Adrenal gland (tissue), 12 donors: ENCODE results near the gene SUCLG2. TPM values are rescaled to one million over a fixed set of nuclear protein-coding genes. Genes with fewer than 3 reads are reported as not detected.

ENCODE experiments used
- DNase-seq, 7 donors: peaks; one replicate each; pipeline ENCODE4 v3.0.0-alpha.2; 2019 to 2020
- H3K27ac ChIP-seq, 5 donors: fragments of 200-600 bp; sonication (generic) in 4 of 5; 1 replicate in 3 of 5; 2 replicates in 2 of 5; pipeline versions ENCODE4 v1.5.1 to v1.8.0; 2016 to 2020; ENCODE audit warnings: mild to moderate bottlenecking in 1 of 5
- H3K27me3 ChIP-seq: fragments of 200-600 bp; 2 replicates; pipeline ENCODE4 v1.8.0; 2021
- H3K36me3 ChIP-seq, 2 donors: fragments of 200-600 bp; replicated peaks in 1 of 2; 1 replicate in 1 of 2; 2 replicates in 1 of 2; pipeline versions ENCODE4 v1.5.1 to v1.8.0; 2018 to 2022
- H3K4me1 ChIP-seq, 2 donors: fragments of 200-600 bp; replicated peaks in 1 of 2; 1 replicate in 1 of 2; 2 replicates in 1 of 2; pipeline versions ENCODE4 v1.5.1 to v1.8.0; 2018 to 2021
- H3K4me3 ChIP-seq, 4 donors: fragments of 200-600 bp; sonication (generic) in 3 of 4; one replicate each; pipeline ENCODE4 v1.5.1; 2016 to 2018
- H3K9me3 ChIP-seq, 3 donors: fragments of 200-600 bp; sonication (generic) in 1 of 3; replicated peaks in 1 of 3; 1 replicate in 2 of 3; 2 replicates in 1 of 3; pipeline versions ENCODE4 v1.5.1 to v1.8.0; 2016 to 2021
- CTCF ChIP-seq, 6 experiments: fragments of 450-650 bp in 4 of 6; fragments of 200-600 bp in 2 of 6; sonication (generic) in 1 of 6; IDR thresholded peaks; 1 replicate in 5 of 6; 2 replicates in 1 of 6; pipeline versions ENCODE4 v1.5.1 to v1.8.0; 2016 to 2021; ENCODE audit warnings: antibody characterized with exemption in 6 of 6, mild to moderate bottlenecking in 2 of 6, moderate library complexity in 1 of 6
- POLR2A ChIP-seq, 2 donors: fragments of 450-650 bp; IDR thresholded peaks; one replicate each; pipeline ENCODE4 v1.6.1; 2017; ENCODE audit warnings: antibody characterized with exemption in 2 of 2, mild to moderate bottlenecking in 2 of 2, moderate library complexity in 1 of 2
- WGBS, 4 donors: extraction: QIAGEN DNeasy Blood & Tissue Kit in 2 of 4; methylation state at CpG; one replicate each; pipeline versions ENCODE4 v1.1.5 to v1.1.7; 2013 to 2017; 5-methylcytosine and 5-hydroxymethylcytosine counted together
- intact Hi-C, 2 donors: fragments of 100-400 bp; cut with DNase I; formaldehyde crosslinking; loops; one replicate each; pipeline versions ENCODE4 v1.14.1 to v1.15.0; 2022 to 2023
- polyA plus RNA-seq, 3 donors: library from polyadenylated mRNA; stranded (reverse); fragments of 200-250 nt in 2 of 3; fragments of 350-450 nt in 1 of 3; fragmentation: Illumina TruSeq in 1 of 3; extraction: RNeasy Lipid Tissue Mini Kit (QIAGEN cat#74804) in 1 of 3; gene quantifications; one replicate each; pipeline ENCODE4 v1.2.3, GENCODE V29; 2013 to 2014
- total RNA-seq, 9 donors: library from RNA; depleted of rRNA in 4 of 9; stranded (reverse); fragments of >200 nt in 4 of 9; fragments of 120-200 nt in 1 of 9; fragmentation: NEBNext Ultra II Directional in 1 of 9; extraction: Animal tissue kit (Norgen Biotek cat#: 25700) in 1 of 9; gene quantifications; one replicate each; pipeline versions ENCODE4 v1.1.0 to v1.2.4, GENCODE V29; 2013 to 2023
- donor health status: healthy with polysubstance abuse.
- donor health status: Bipolar disorder and iron deficiency.
- donor health status: DM: yes; HTN: yes; CAD: no.
- donor health status: DM: no; HTN: no; CAD: no.
- donor health status: DM: no; HTN: no; CAD: no.
- donor health status: DM: yes; HTN: yes; CAD: no.

SUCLG2 gene
- total and polyA plus RNA-seq, 12 donors = 24.4 to 115 (median 69.6) TPM

- 95 to 98% (median 96%) methylated on average over 1 of the region's 1 CpG for WGBS, 4 donors
- Histone ChIP-seq H3K36me3 (no peaks in the 10 kb centered on the region), H3K27ac (no peak overlapping the region), H3K4me3 (no peak overlapping the region), H3K4me1 (peaks cover 0 to 6% of the 10 kb centered on the region in 2 donors), H3K27me3 (no peaks in the 10 kb centered on the region), H3K9me3 (no peaks in the 10 kb centered on the region)
- intact Hi-C loops = no loop called here
- no peak for DNase-seq
- TF ChIP-seq CTCF (IDR thresholded peaks at IDR 0.05) (no peak), POLR2A (IDR thresholded peaks at IDR 0.05) (no peak)
These were observed 9.6 kb downstream of the SUCLG2 start for GRCh38 chr3:67644827-67645226.

DNA sequence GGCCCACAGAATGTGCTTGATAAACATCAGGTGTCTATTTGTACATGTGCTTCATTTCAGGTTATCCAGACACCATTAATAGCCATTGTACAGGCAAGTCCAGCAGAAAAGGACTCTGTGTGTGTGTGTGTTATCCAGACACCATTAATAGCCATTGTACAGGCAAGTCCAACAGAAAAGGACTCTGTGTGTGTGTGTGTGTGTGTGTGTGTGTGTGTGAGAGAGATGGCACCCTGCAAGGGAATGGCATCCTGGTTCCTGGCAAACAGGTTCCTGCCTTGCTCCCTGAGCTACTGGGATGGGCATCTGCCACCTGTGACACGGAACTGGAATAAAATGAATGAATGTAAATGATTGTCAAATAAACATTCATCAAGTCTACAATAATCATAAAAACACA, 11.7 kb downstream of the SUCLG2 start:
- Histone ChIP-seq H3K36me3 (no peaks in the 10 kb centered on the region), H3K4me3 (no peak overlapping the region), H3K9me3 (no peaks in the 10 kb centered on the region), H3K4me1 (peaks cover 0 to 4% of the 10 kb centered on the region in 2 donors), H3K27me3 (no peaks in the 10 kb centered on the region), H3K27ac (no peak overlapping the region)
- intact Hi-C loops = no loop called here
- WGBS, 4 donors = 89 to 100% (median 96%) methylated on average over 1 of the region's 1 CpG
- no peak for DNase-seq
- no peak for TF ChIP-seq CTCF (IDR thresholded peaks at IDR 0.05)
- TF ChIP-seq POLR2A (IDR thresholded peaks at IDR 0.05) = no peak

- TF ChIP-seq POLR2A (IDR thresholded peaks at IDR 0.05) (no peak), CTCF (IDR thresholded peaks at IDR 0.05) (no peak)
- Histone ChIP-seq H3K27me3 (no peaks in the 10 kb centered on the region), H3K4me3 (no peak overlapping the region), H3K9me3 (no peaks in the 10 kb centered on the region), H3K4me1 (peaks cover 0 to 4% of the 10 kb centered on the region in 2 donors), H3K27ac (no peak overlapping the region), H3K36me3 (no peaks in the 10 kb centered on the region)
- no peak for DNase-seq
- intact Hi-C loops = no loop called here
- WGBS, 4 donors = 88 to 91% (median 90%) methylated on average over 4 of the region's 4 CpGs
These were observed 12.2 kb downstream of the SUCLG2 start for GRCh38 chr3:67642190-67642589.

- H3K4me3 ChIP-seq = no peak overlapping the region
- H3K36me3 ChIP-seq = no peaks in the 10 kb centered on the region
- peaks cover 0 to 4% of the 10 kb centered on the region in 2 donors for H3K4me1 ChIP-seq
- H3K27me3 ChIP-seq = no peaks in the 10 kb centered on the region
- TF ChIP-seq CTCF (IDR thresholded peaks at IDR 0.05) = no peak
- no peak for TF ChIP-seq POLR2A (IDR thresholded peaks at IDR 0.05)
- no peak overlapping the region for H3K27ac ChIP-seq
- no peak for DNase-seq
- WGBS, 4 donors = 94 to 98% (median 94%) methylated on average over 3 of the region's 3 CpGs
- no peaks in the 10 kb centered on the region for H3K9me3 ChIP-seq
- intact Hi-C loops = no loop called here
These were observed 13.0 kb downstream of the SUCLG2 start for GRCh38 chr3:67641451-67641850.
